ENCODE data around the gene RBM20. TPM values are rescaled to one million over a fixed set of nuclear protein-coding genes. Genes with fewer than 3 reads are reported as not detected.
"Not testable (repeated sequence)": the region's sequence is repeated elsewhere in the genome, so short reads cannot be mapped to it uniquely, and the experiment has no call there.

Gene RBM20
- total RNA-seq, 1 experiment from 2014 or later = 0.11 TPM

- Histone ChIP-seq H3K4me1 (replicated peaks; ENCODE audit: insufficient read depth) (no peaks in the 10 kb centered on the region), H3K4me3 (no peak overlapping the region), H3K4me2 (no peak overlapping the region), H3K27me3 (ENCODE audit: insufficient read depth, low read depth) (no peaks in the 10 kb centered on the region), H4K20me1 (ENCODE audit: insufficient read depth) (no peaks in the 10 kb centered on the region), H3K9me2 (ENCODE audit: insufficient read depth) (no peaks in the 10 kb centered on the region), H2AFZ (no peak overlapping the region), H3K27ac (no peak overlapping the region), H3K9me3 (ENCODE audit: insufficient read depth, low read depth) (no peaks in the 10 kb centered on the region), H3F3A (ENCODE audit: insufficient read depth, low read depth) (no peaks in the 10 kb centered on the region), H3K79me2 (ENCODE audit: low read depth) (no peaks in the 10 kb centered on the region), H3K36me3 (ENCODE audit: low read depth) (no peaks in the 10 kb centered on the region)
- intact Hi-C loops (cut with micrococcal nuclease; ENCODE audit: unreplicated experiment) = no loop called here
- ChIA-PET CTCF (no interaction called here), POLR2A (ENCODE audit: unreplicated experiment) (no interaction called here)
- no peak for DNase-seq
- TF ChIP-seq EZH2 (IDR thresholded peaks at IDR 0.05; ENCODE audit: low read depth) (no peak), CTCF (conservative IDR thresholded peaks at IDR 0.05) (no peak)
- BruUV-seq (replicated peaks) = no TSS peak
Measured at GRCh38 chr10:110765513-110766319, 121.6 kb downstream of the RBM20 start.

GRCh38 chr10:110767601-110768000 is 123.5 kb downstream of the RBM20 start:
- H3K9me2 ChIP-seq (ENCODE audit: insufficient read depth); H2AFZ ChIP-seq; CTCF ChIA-PET; H3K27ac ChIP-seq; H3K4me1 ChIP-seq (replicated peaks; ENCODE audit: insufficient read depth); intact Hi-C loops (cut with micrococcal nuclease; ENCODE audit: unreplicated experiment); H3K9me3 ChIP-seq (ENCODE audit: insufficient read depth, low read depth); H3K27me3 ChIP-seq (ENCODE audit: insufficient read depth, low read depth); H3K4me3 ChIP-seq; H3F3A ChIP-seq (ENCODE audit: insufficient read depth, low read depth); POLR2A ChIA-PET (ENCODE audit: unreplicated experiment); H3K79me2 ChIP-seq (ENCODE audit: low read depth); H4K20me1 ChIP-seq (ENCODE audit: insufficient read depth); BruUV-seq (replicated peaks); H3K36me3 ChIP-seq (ENCODE audit: low read depth); H3K4me2 ChIP-seq; DNase-seq: not testable (repeated sequence)

GRCh38 chr10:110770243-110770642 is 126.1 kb downstream of the RBM20 start:
- H3F3A ChIP-seq (ENCODE audit: insufficient read depth, low read depth) = peaks cover 15% of the 10 kb centered on the region
- H3K27ac ChIP-seq = no peak overlapping the region
- H3K4me1 ChIP-seq (replicated peaks; ENCODE audit: insufficient read depth) = peaks cover 19% of the 10 kb centered on the region
- no peaks in the 10 kb centered on the region for H3K9me3 ChIP-seq (ENCODE audit: insufficient read depth, low read depth)
- H3K4me3 ChIP-seq = no peak overlapping the region
- TF ChIP-seq EZH2 (IDR thresholded peaks at IDR 0.05; ENCODE audit: low read depth) = no peak
- no peak for TF ChIP-seq CTCF (conservative IDR thresholded peaks at IDR 0.05)
- DNase-seq = no peak
- no peaks in the 10 kb centered on the region for H3K27me3 ChIP-seq (ENCODE audit: insufficient read depth, low read depth)
- CTCF ChIA-PET = no interaction called here
- BruUV-seq (replicated peaks) = no TSS peak
- no peaks in the 10 kb centered on the region for H3K36me3 ChIP-seq (ENCODE audit: low read depth)
- no peak overlapping the region for H2AFZ ChIP-seq
- no peaks in the 10 kb centered on the region for H3K9me2 ChIP-seq (ENCODE audit: insufficient read depth)
- no peaks in the 10 kb centered on the region for H3K79me2 ChIP-seq (ENCODE audit: low read depth)
- no peak overlapping the region for H3K4me2 ChIP-seq
- H4K20me1 ChIP-seq (ENCODE audit: insufficient read depth) = no peaks in the 10 kb centered on the region
- POLR2A ChIA-PET (ENCODE audit: unreplicated experiment) = no interaction called here
- intact Hi-C loops (cut with micrococcal nuclease; ENCODE audit: unreplicated experiment) = no loop called here

- no peaks in the 10 kb centered on the region for H3K36me3 ChIP-seq (ENCODE audit: low read depth)
- TF ChIP-seq CTCF (conservative IDR thresholded peaks at IDR 0.05) (no peak), EZH2 (IDR thresholded peaks at IDR 0.05; ENCODE audit: low read depth) (no peak)
- H4K20me1 ChIP-seq (ENCODE audit: insufficient read depth) = no peaks in the 10 kb centered on the region
- peaks cover 20% of the 10 kb centered on the region for H3F3A ChIP-seq (ENCODE audit: insufficient read depth, low read depth)
- H2AFZ ChIP-seq = no peak overlapping the region
- H3K4me3 ChIP-seq = no peak overlapping the region
- no peak overlapping the region for H3K4me2 ChIP-seq
- no peak overlapping the region for H3K27ac ChIP-seq
- ChIA-PET CTCF (interaction anchor here (0.6 kb wide), 1 partner anchor 33 kb away, joined by 3 read pairs; no protein-coding TSS in a partner anchor), POLR2A (ENCODE audit: unreplicated experiment) (no interaction called here)
- no peaks in the 10 kb centered on the region for H3K27me3 ChIP-seq (ENCODE audit: insufficient read depth, low read depth)
- H3K9me2 ChIP-seq (ENCODE audit: insufficient read depth) = no peaks in the 10 kb centered on the region
- no TSS peak for BruUV-seq (replicated peaks)
- DNase-seq = no peak
- intact Hi-C loops (cut with micrococcal nuclease; ENCODE audit: unreplicated experiment) = no loop called here
- H3K4me1 ChIP-seq (replicated peaks; ENCODE audit: insufficient read depth) = peaks cover 23% of the 10 kb centered on the region
- H3K9me3 ChIP-seq (ENCODE audit: insufficient read depth, low read depth) = no peaks in the 10 kb centered on the region
- no peaks in the 10 kb centered on the region for H3K79me2 ChIP-seq (ENCODE audit: low read depth)
Measured at GRCh38 chr10:110771486-110771885, 127.3 kb downstream of the RBM20 start.

Data from PC-9 (cell line).